GM18505 (cell line): ENCODE results near the gene FIGN.

Source experiments
- ATAC-seq: cut with Tn5 transposase; IDR thresholded peaks from one replicate; pipeline ENCODE4 v1.9.1; 2021; ENCODE audit not compliant: unreplicated experiment
- POLR2A ChIP-seq: IDR thresholded peaks from 4 replicates; pipeline ENCODE4 v1.6.1; 2011; ENCODE audit warnings: borderline replicate concordance; ENCODE audit not compliant: insufficient read depth, insufficient read length; ENCODE audit errors: extremely low read depth

Gene FIGN

GRCh38 chr2:163607630-163608029 is 128.2 kb downstream of the FIGN start:
- ATAC-seq = no peak
- TF ChIP-seq POLR2A = no peak

GRCh38 chr2:163606878-163607277 is 128.9 kb downstream of the FIGN start:
- no peak for ATAC-seq
- no peak for TF ChIP-seq POLR2A

DNA sequence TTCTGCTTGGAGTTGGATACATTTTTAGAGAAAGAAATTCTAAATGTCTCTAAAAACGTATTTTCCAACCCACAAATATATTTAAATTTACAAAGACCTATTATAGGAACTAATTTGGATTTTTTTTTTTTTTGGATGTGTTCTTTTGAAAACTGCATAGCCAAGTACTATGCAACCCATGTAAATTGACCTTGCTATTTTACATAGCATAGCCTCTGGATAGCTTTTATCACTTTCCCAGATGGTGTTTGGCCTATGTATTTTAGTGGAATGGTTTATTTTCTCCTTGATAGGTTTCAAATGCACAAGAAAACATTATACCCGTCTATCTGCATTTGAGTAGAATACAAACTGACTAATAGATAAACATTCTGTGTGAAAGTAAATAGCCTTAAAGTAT is 130.0 kb downstream of the FIGN start:
- no peak for TF ChIP-seq POLR2A
- no peak for ATAC-seq

DNA sequence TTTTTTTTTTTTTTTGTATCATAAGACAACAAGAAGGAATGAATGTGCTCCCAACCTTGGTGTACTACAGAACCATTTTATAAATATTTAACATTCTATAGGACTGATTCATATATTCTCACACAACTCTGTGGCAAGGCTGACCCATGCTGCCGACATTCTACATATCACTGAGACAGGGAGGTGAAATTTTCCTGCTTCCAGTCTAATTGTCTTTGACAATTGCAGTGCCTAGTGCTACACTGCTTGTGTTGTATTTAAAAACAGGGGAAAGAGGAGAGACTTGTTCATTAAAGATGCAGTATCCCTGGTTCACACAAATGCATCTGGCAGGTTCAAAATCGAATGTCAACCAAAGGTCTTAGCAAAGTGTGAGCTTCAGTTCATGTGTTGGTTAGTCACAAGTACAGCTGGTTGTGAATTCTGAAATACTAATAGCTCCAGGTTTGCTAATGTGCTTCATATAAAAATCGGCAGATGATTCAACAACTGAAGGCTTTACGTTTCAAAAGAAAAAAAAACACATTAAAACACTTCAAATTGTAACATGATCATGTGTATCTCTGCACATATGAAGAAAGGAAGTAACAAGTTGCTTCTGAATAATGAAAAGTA is 130.8 kb downstream of the FIGN start:
- ATAC-seq = no peak
- TF ChIP-seq POLR2A = no peak

DNA sequence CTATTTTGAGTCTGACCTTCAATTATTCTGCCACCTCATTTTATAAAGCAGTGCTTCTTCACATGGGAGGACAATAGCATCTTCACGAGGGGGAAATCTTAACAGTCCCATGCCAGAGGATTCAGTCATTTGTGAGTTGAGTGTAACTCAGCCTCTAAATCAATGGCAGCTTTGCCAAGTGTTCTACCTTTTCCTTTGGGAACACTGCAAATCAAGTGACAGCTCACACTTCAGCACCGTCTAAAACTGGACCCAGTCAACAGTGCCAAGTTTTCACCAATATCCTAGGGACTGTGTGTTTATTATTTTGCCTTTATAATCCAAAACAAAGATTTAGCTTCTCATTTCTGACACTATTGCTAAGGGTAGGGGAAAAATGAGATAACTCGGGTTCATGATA is 133.6 kb downstream of the FIGN start:
- no peak for ATAC-seq
- TF ChIP-seq POLR2A = no peak

DNA sequence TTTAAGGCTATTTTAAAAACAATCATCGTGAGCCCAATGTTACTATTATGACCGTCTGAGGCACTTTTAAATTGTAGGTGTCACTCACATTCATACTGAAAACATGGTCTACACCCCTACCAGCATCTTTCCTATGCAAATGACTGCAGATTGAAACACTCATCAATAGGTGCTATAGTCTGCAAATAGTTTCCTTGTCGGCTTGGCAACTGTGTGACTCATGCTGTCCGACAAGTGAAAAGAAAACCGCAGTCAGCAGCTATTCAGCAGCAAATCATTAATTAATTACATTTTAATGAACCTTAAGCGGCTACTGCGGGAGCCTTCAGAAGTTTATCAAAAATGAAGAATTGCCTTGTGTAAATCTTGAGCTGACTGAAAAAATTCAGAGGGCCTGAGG is 134.4 kb downstream of the FIGN start:
- TF ChIP-seq POLR2A = no peak
- ATAC-seq = no peak

DNA sequence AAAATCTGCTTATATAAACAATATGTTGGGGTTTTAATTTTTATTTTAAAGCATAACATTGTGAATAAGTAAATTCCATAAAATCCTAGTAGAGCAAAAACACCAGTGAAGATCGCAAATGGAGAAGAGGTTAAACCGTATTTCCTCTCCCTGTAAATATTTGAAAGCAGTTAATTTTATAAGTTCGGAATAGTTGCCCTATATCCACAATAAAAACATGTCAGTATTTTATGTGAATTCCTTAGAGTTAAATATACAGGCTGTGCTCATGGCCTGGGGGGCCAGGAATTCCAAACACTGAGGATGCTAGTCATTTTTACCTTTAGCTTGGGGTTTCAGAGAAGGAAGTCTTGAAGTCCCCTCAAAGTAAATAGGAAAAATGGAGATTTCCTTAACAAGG is 135.0 kb downstream of the FIGN start:
- no peak for ATAC-seq
- no peak for TF ChIP-seq POLR2A

DNA sequence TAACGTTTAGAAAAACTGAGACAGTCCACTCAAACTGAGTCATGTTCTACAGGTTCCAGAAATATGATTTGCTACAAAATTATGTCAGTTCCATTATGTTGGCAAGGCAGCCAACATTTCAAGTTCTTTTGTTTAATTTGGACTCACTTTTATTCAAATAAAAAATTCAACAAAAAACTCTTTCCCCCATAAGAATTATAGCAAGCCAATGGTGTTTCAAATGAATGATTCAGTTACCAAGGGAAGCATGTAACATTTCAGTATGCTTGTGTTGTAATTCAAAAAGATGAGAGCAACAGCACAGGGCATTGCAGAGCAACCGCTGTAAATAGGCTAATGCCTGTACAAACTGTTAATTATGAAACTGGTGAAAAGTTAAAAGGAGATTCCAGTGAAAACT is 140.8 kb downstream of the FIGN start:
- TF ChIP-seq POLR2A = no peak

DNA sequence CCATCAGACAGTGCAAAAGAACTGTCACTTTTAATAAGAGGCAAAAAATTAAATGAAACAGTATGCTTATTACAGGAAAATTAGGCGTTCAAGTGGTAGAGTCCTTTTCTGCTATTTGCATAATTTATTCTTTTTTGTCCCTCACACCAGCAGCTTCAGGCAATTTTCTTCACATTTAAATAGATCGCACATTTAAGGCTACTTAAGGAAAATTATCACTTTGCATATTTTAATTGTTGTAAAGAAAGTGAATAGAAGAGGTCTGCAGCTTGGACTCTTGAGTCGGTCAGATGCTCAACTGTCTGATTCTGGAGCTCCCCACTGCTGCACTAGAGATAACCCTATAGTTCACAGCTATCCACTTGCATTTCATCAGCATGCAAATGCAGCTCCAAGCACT is 141.3 kb downstream of the FIGN start:
- no peak for ATAC-seq
- no peak for TF ChIP-seq POLR2A

More for the DNA sequence above, 140.8 kb downstream of the FIGN start:
- no peak for ATAC-seq

GRCh38 chr2:163593982-163594381 is 141.8 kb downstream of the FIGN start:
- ATAC-seq = no peak
- TF ChIP-seq POLR2A = no peak

- no peak for TF ChIP-seq POLR2A
- ATAC-seq = no peak
These were observed 142.7 kb downstream of the FIGN start for GRCh38 chr2:163592954-163593622.

DNA sequence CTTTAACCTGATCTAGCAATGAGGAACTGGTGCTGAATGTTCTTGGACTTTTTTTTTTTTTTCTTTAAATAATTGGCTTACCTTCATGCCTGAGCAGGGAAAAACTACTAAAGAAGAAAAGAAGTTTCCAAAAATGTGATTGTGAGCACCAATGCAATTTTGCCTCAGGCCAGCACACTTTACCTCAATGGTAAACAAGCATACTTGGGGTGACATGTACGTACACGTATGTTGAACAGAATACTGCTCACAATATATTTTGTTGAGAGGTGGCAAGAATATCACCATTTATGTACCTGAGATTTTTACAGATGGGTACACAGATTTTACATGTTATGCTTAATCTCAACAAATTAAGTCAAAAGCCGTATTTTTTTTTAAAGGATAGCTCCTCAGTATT is 144.3 kb downstream of the FIGN start:
- TF ChIP-seq POLR2A = no peak
- ATAC-seq = no peak

- no peak for ATAC-seq
- no peak for TF ChIP-seq POLR2A
These were observed 155.1 kb downstream of the FIGN start for GRCh38 chr2:163580757-163581156.

GRCh38 chr2:163574309-163574708 is 161.5 kb downstream of the FIGN start:
- ATAC-seq = no peak
- no peak for TF ChIP-seq POLR2A
